HG03045 (cell line): ENCODE measurements around the gene MYO18A.
"Not testable (repeated sequence)": the region's sequence is repeated elsewhere in the genome, so short reads cannot be mapped to it uniquely, and the experiment has no call there.

Experiments used
- ATAC-seq: cut with Tn5 transposase; IDR thresholded peaks from one replicate; pipeline ENCODE4 v1.9.1; 2021; ENCODE audit warnings: mild to moderate bottlenecking, moderate library complexity; ENCODE audit not compliant: unreplicated experiment

The MYO18A gene, protein sequence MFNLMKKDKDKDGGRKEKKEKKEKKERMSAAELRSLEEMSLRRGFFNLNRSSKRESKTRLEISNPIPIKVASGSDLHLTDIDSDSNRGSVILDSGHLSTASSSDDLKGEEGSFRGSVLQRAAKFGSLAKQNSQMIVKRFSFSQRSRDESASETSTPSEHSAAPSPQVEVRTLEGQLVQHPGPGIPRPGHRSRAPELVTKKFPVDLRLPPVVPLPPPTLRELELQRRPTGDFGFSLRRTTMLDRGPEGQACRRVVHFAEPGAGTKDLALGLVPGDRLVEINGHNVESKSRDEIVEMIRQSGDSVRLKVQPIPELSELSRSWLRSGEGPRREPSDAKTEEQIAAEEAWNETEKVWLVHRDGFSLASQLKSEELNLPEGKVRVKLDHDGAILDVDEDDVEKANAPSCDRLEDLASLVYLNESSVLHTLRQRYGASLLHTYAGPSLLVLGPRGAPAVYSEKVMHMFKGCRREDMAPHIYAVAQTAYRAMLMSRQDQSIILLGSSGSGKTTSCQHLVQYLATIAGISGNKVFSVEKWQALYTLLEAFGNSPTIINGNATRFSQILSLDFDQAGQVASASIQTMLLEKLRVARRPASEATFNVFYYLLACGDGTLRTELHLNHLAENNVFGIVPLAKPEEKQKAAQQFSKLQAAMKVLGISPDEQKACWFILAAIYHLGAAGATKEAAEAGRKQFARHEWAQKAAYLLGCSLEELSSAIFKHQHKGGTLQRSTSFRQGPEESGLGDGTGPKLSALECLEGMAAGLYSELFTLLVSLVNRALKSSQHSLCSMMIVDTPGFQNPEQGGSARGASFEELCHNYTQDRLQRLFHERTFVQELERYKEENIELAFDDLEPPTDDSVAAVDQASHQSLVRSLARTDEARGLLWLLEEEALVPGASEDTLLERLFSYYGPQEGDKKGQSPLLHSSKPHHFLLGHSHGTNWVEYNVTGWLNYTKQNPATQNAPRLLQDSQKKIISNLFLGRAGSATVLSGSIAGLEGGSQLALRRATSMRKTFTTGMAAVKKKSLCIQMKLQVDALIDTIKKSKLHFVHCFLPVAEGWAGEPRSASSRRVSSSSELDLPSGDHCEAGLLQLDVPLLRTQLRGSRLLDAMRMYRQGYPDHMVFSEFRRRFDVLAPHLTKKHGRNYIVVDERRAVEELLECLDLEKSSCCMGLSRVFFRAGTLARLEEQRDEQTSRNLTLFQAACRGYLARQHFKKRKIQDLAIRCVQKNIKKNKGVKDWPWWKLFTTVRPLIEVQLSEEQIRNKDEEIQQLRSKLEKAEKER (N-terminal part only)

DNA sequence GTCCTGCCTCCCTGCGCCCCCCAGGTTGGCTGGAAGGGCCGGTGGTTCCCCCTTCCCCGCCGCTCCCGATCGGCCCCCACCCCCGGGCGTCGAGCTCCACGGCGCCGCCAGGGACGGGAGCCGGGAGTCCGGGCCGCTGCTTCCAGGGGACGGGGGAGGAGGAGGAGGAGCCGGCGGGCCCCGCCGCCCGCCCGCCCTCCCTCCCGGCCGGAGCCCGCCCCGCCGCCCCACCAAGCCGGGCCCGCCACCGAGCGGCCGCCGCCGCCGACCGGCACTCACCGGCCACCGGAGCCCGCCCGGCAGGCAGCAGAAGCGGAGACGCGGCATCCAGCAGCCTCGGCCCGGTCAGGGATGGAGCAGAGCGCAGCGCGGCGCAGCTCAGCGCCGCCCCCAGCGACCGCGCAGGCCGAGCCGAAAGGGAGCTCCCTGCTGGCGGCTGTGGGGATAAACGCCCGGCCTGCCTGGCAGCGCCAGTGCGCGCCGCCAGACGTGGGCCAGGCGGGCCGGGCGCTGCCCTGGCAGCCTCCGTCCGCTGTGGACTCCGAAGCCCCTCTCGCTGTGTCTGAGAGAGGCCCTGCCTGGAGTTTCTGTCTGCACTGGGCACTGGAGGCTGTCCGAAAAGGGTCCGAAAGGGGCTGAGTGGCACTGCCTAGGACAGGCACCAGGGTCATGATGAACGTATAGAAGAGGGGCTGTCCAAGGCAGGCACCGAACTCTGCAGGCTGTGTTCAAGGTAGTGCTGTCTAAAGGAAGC, at the start of gene MYO18A:
MYO18A (minus strand) TSS at position 365 of the 754 bp plus-strand sequence. CDS start 13,458 bp downstream, outside the sequence.
- peak; percentile 89 for ATAC-seq

DNA sequence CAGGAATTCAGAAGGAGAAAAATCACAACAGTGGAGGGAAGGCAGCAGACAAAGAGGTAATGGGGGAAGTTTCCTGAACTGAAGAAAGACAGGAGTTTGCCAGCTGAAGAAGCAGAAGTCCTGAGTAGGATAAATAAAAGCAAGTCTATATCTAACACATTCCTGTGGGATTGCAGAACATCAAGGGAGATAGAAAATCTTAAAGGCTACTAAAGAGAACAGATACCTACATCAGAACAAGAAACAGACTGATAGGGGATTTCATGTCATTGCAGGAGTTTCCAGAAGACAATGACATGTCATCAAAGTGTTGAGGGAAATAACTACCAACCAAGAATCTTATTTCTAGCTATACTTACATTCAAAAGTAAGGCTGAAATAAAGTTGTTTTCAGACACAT, 45.2 kb upstream of the MYO18A start:
- no peak for ATAC-seq

DNA sequence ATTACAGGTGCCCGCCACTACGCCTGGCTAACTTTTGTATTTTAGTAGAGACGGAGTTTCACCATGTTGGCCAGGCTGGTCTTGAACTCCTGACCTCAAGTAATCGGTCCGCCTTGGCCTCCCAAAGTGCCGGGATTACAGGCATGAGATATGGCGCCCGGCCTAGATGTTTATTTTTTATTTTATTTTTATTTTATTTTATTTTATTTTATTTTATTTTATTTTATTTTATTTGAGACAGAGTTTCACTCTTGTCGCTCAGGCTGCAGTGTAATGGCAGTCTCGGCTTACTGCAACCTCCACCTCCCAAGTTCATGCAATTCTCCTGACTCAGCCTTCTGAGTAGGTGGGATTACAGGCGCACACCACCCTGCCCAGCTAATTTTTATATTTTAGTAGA, 41.1 kb upstream of the MYO18A start:
- ATAC-seq: not testable (repeated sequence)

DNA sequence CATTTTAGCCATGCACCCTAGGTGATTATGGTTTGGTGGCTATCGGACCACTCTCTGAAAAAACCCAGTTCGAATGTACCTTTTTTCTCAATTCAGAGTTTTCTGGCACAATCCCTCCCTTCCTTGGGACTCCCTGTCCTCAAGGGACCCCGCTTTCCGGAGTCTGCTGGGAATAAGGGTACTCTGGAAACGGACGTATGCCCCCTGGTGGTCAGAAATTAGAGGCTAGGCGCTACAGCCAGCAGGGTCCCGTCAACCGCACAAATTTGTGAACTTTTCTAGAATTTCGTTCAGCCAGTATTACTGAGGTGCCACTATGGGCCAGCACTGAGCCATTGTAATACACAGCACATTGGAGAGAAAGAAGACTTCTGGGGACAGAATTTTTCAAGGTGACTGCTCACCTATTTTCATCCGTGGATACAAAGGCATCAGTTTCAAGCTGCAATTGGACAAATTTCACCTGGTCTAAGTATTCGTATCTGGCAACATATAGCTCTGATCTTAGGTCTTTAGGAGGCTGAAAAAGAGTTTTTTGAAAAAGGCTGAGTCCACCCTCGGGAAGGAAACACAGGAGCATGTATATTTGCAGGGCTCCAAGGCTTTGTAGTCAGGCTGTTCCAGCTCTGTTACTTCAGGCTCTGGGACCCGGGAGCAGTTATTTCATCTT, 39.3 kb upstream of the MYO18A start:
- no peak for ATAC-seq

DNA sequence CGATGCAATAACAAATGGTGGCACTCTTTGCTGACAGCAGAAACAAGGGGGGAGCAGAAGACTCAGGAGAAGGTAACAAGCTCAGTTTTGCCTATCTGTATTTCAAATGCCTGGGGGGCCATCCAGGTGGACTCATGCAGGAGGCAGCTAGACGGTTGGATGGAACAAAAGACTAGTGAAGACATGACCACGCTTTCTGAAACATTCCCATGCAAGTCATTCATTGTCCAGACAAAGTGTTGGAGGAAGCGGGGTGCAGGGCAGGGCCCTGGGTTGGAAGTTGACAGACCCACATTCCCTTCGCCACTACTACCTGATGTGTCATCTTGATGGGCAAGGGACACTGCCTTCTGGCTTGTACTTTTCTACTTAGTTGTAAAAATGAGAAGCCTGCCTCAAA, 36.7 kb upstream of the MYO18A start:
- no peak for ATAC-seq

DNA sequence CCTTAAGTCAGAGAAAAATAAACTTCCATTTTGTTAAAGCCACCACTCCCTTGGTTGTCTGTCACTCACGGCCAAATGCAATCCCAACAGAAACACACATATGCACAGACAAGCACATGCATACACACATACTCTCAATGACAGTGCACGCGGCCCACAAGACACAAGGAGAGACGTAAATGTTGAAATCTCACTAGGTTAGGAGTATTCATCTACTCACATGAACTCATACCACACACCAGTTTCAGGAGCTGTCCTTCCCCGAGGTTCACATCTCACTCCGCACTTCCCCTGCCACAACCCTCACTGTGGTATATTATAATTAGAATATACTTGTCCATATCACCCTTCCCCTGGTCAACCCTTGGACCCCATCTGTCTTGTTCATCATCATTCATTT, 36.0 kb upstream of the MYO18A start:
- ATAC-seq: no peak

DNA sequence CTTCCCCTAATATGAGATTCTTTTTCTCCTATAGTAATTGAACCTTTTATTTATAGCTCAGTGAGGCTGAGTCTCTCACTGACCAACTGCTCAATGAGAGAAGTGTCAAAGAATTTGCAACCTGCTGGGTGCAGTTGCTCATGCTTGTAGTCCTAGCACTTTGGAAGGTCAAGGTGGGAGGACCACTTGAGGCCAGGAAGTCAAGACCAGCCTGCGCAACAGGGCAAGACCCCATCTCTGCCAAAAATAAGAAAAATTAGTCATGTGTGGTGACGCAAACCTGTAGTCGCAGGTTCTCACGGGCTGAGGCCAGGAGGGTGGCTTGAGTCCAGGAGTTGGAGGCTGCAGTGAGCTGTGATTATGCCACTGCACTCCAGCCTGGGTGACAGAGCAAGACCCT, 35.5 kb upstream of the MYO18A start:
- ATAC-seq: no peak

DNA sequence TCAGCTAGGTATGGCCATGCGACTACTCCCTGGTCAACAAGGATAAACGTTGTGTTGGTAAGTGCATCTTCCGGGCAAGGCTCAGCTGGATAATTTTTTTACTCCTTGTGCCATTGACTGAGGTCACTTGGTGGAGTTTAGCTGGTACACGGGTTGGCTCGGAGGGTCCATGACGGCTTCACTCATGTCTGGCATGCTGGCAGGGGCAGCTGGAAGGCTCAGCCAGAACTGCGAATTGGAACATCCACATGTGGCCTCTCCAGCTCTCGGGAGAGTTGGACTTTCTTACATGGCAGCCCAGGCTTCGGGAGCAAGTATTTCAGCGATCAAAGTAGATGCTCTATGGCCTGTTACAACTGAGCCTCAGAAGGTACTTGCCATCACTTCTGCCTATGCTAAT, 35.0 kb upstream of the MYO18A start:
- no peak for ATAC-seq

DNA sequence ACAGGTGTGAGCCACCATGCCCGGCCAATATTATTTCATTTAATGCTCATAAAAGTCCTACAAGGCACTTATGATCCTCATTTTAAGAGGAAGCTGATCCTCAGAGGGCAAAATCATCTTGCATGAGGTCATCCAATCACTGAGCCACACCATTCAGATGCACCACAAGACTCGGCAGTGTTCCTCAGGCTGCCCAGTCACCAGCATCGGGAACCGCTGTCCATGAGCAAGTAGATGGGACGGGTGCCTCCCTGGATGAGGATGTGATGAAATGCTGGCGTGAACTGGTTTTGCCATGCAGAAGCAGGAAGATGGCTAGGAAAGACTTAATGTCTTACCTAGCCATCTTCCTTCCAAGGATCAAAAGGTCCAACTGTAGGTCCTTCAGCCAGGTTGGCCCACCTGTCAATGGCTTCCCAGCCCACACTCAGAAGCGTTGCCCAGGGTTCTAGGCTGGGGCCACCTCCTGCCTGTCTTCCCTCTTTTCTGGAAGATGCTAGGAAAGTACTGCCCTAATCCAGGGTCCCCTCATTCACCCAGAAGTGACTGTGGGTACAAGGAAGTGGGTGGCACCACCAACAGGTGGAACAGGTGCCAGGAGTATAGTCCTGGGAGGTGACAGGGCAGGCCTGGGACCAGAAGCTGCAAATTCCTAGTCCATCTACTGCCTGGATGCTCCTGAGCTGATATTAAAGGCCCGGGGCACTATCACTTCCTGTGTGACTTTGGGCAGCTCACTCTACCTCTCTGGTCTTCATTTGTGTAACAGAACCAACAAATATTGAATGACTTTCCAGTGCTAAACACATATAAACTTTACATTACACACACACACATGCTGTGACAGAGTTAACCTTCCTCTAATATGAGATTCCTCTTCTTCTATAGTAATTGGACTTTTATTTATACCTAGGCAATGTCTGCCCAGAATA, 34.3 kb upstream of the MYO18A start:
- no peak for ATAC-seq

DNA sequence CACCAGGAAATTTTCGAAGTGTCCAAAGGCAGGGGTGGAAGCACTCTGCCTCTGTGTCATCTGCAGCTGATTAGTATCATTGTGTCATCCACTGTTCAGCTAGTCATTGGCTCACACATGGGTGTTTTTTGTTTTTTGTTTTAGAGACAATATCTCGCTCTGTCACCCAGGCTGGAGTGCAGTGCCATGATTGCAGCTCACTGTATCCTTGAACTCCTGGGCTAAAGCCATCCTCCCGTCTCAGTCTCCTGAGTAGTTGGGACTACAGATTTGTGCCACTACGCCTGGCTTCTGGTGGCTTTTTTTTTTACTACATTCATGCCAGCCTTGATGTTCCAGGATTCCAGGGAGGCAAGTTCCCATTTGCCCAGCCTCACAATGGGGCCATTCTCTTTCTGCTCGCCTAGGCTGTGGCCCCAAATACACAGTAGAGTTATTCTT, 32.5 kb upstream of the MYO18A start:
- ATAC-seq: no peak

DNA sequence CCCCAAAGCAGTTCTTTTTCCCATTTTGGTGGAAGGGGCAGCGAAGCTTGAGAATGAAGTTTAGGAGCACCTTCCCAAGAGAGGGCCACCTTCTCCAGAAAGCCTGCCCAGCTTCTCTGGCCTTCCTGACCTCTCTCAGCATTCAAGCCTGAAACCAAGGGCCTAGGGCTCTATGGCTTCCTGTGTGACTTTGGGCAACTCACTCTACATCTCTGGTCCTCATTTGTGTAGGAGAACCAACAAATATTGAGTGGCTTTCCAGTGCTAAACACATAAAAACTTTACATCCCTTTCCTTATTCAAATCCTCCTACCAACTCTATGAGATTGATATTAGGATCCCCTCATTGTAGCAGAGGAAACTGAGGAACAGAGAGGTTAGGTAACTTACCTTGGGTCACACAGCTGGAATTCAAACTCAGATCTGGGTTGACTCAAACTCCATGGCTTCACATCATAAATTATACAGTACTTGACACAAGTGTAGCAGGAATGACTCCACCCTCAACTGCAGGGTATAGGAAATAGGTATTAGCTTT, 32.0 kb upstream of the MYO18A start:
- no peak for ATAC-seq

DNA sequence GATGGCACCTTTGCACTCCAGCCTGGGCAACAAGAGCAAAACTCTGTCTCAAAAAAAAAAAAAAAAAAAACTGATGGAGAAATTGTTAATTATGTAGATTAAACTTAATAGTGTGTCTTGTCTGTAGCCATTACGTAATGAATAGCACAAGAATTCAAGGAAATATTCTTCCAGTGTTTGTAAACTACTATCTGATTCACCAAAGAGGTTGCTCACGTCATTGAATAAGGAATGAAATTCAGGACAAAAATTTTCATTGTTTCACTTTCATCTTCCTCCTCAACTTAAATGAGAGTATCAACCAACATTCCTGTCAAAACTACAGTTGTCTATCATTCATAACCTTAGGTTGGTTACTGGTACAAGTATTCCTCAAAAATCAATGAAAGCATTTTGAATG, 30.7 kb upstream of the MYO18A start:
- ATAC-seq: no peak

DNA sequence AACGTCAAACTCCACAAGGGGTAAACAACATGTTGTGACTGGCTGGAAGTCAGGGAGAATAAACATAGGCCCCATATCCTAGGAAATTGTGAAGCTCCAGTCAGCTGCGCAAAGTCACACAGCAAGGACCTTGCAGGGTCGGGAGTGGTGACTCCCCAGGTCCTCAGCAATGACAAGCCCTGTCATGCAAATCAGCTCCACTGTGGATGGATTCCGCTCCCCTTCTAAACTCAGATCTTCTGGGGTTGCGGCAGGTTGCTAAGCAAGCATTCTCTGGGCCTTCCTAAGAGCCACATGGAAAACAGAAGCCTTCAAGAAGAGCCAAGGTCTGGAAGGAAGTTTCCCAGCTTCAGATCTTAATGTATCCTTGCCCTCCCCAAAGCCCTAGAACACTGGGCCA, 28.9 kb upstream of the MYO18A start:
- ATAC-seq: no peak

DNA sequence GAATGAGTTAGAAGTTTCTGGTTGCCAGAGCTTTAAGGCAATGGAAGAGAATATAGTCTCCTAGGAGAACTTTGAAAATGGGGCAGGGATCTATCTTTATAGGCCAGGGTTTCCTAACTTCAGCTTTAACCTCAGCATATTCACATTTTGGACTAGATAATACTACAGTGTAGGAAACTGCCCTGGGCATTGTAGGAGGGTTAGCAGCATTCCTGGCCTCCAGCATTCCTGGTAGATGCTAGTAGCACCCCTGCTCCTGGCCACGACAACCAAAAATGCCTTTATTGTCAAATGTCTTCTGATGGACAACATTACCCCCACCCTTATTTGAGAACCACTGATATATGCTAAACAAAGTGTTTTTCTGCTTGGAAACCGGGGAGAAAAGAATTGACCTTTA, 27.8 kb upstream of the MYO18A start:
- ATAC-seq: no peak

DNA sequence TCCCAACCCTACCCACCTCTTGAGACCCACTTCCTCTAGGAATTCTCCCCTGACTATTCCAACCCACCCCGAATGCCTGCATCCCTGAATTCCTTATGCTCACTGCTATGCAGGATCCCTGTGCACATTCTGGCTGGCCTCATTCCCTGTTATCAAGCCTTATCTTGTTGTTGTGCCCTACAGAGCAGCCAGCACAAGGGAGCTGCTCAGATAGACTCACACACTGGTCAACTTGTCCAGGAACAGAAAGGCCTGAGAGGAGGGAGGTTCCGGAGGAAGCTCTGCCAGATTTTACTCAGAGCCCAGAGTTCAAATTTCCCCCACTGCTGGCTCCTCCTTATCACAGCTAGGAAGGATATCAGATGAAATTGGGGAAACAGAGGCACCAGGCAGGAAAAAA, 24.8 kb upstream of the MYO18A start:
- no peak for ATAC-seq

DNA sequence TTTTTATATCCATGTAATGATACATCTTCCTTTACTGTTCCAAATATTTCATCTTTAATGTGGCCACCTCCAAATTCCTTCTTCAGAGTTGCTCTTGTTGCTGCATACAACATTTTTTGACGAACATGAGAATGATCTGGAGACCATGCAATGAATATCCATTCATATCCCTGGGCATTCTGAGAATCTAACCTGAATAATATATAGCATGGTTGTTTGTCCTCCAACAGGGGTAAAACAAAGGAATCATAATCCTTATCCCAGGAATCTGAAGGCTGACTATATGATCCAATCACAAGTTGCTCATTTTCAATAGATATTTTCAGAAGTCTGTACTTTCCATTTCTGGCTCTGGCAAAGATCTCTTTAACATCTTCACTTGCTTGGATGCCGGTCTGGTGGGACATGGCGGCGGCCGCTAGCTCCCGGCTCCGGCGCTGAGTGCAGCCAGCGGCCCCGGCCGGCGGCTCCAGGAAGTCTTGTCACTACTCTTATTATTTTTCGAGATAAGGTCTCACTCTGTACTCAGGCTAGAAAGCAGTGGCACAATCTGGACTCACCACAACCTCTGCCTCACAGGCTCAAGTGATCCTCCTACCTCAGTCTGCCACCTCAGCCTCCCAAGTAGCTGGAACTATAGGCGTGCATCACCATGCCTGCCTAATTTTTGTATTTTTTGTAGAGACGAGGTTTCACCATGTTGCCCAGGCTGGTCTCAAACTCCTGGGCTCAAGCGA, 24.0 kb upstream of the MYO18A start:
- not testable (repeated sequence) for ATAC-seq

DNA sequence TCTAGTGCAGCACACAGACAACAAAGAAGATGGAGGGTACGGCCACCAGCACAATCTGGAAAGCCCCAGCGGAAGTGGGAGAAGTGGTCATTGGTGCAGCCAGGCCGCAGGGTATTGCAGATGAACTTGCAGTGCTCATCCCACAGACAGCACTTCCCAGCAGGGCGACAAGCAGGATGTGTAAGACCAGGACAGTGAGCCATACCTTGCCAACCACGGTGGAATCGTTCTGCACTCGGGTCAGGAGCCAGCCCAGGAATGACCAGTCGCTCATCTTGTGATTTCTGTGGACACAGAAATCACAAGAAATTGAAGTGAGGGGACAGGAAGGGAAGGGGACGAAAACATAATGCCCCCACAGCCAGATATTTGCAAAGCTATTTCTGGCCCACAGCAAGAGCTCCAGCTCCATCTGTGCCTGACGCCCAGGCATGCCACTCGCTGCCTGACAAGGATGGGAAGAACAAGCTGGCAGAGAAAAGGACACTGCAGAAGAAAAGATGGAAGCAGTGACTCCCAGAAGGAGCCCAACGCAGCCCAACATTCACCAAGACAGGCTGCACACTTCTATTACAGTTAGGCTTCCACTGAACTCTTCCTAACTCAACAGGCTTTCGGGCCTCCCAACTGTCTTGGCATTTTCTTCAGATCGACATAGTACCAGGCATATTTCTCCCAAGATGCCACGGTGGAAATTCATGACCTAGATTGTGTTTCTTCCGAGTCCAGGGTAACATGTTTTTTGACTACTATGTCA, 17.5 kb upstream of the MYO18A start:
- no peak for ATAC-seq
